Daoy (cell line): ENCODE measurements around the gene AJM1. TPM values are rescaled to one million over a fixed set of nuclear protein-coding genes. Genes with fewer than 3 reads are reported as not detected.
"Not testable (repeated sequence)": the region's sequence is repeated elsewhere in the genome, so short reads cannot be mapped to it uniquely, and the experiment has no call there.

Experiments
- DNase-seq: peaks from one replicate; pipeline ENCODE4 v3.0.0-alpha.2; 2015; ENCODE audit warnings: low read depth
- total RNA-seq: library from RNA; depleted of rRNA; stranded (reverse); fragments of >200 nt; shearing (Covaris generic); gene quantifications from 2 replicates; pipeline ENCODE4 v1.2.3, GENCODE V29; 2014; rRNA removed

AJM1 gene
- total RNA-seq = 0.18 and 0.74 TPM in 2 replicates

DNA sequence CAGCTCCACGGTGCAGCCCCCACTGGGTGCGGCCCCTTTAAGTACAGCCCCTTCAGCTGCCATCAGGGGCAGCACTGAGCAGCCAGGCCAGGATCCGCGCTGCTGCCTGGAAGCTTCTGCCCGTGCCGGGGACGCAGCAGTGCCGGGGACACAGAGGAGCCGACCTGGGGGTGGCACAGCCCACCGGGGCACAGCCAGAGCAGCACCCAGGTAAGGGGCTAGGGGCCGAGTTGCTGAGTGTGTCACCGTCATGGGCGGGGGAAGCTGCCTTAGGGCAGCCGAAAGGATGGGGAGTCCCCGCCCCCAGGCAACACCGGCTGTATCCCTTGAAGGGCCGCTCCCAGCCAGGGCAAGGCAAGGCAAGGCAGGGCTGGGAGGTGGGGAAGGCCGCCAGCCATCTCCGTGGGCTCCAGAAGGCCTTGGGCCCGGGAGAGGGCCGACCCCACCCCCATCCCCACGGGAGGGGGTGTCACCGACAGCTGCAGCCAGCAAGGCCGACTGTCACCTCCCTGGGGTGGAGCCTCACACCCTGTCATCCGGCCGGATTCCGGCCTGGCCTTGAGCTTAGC is at the start of gene AJM1:
TSS of gene AJM1 (plus strand) at position 99 of the 569 bp plus-strand sequence. CDS start 1,937 bp downstream, outside the sequence.
- peak; percentile 89 for DNase-seq

DNA sequence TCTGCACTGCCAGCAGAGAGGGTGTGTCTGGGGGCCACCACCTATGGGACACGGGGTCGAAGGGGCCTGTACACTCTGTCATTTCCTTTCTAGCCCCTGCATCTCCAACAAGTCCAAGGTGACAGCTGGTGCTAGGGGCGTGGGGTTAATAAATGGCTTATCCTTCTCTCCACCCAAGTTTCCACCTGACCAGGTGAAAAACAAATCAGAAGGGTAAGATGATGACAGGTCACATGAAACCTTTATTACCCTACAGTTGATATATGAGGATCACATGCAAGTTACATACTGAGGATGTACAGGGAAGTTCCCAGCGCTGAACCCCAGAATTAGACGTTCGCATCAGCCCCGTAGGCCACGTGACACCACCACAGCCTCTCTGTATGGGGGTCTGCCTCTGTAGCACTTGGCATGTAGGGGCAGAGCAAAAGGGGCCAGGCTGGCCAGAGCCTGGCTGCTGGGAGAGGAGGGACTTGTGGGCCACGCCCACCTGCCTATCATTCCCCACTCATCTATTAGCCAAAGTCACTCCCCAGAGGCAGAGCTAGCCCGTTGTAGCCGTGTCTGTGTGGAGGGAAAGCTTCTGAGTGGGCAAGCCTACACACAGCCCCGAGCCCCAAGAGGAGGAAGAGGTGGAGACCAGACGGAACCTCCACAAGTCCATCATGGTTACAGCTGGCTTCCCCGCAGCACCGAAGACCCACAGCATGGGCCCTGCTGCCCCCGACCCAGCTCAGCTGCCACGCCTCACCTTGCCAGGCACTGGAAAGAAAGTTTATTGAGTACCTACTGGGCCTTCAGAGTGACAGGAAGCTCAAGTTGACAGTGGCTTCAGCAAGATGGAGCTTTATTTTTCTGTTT is 49.0 kb upstream of the AJM1 start:
- DNase-seq = no peak

DNA sequence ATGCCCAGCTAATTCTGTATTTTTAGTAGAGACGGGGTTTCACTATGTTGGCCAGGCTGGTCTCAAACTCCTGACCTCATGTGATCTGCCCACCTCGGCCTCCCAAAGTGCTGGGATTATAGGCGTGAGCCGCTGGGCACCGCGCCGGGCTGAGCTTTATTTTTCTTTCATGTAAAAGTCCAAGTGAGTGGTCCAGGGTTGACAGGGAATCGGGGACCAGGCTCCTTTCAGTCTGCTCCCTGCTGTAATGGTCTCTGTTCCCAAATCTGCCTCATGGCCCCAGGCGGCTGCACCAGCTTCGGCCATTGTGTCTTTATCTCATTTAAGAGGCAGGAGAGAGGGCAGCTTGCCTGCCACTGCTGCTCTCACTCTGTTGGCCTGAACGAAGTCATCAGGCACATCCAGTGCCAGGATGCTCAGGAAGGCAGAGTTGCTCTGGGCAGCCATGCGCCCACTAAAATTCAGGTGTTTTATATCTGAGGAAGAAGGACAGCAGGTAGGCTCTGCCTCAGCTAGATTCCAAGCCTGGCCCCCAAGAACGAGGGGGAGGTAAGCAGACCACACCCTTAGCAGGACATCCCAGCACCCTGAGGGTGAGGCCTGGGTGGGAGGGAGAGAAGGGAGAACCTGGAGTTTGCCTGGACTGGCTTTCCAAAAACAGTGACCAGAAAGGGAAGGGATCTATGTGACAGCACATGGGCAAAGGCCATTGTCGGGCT is 47.8 kb upstream of the AJM1 start:
- DNase-seq = no peak

DNA sequence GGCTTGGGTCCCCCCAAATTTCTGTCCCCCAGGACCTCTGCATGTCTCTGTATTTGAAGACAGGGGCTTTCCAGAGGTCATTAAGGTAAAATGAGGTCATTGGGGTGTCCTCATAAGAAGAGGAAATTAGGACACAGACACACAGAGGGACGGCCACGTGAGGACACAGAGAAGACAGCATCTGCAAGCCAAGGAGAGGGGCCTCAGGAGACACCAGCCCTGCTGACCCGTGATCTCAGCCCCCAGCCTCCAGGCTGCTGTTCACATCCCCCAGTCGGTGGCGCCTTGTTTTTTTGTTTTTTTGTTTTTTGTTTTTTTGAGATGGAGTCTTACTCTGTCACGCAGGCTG is 47.3 kb upstream of the AJM1 start:
- DNase-seq = no peak

DNA sequence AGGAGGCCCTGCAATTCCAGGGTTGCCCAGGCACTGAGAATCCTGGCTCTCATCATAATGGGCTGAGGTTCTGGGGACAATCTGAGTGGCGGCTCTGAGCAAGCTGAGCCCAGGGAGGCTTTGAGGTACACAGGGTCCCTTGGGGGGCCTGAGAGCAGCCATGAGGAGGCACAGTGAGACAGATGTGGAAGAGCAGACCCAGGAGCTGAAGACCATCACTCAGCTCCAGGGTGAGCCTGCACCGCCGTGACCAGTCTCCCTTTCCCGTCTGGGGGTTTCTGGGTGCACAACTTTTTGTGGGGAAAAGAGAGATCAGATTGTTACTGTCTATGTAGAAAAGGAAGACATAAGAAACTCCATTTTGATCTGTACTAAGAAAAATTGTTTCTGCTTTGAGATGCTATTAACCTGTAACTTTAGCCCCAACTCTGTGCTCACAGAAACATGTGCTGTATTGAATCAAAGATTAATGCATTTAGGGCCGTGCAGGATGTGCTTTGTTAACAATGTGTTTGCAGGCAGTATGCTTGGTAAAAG is 46.0 kb upstream of the AJM1 start, which contains the start of gene CCDC183:
TSS of gene CCDC183 (plus strand) at position 101 of the 537 bp plus-strand sequence. CDS start at position 161, 60 bp downstream.
- no peak for DNase-seq

DNA sequence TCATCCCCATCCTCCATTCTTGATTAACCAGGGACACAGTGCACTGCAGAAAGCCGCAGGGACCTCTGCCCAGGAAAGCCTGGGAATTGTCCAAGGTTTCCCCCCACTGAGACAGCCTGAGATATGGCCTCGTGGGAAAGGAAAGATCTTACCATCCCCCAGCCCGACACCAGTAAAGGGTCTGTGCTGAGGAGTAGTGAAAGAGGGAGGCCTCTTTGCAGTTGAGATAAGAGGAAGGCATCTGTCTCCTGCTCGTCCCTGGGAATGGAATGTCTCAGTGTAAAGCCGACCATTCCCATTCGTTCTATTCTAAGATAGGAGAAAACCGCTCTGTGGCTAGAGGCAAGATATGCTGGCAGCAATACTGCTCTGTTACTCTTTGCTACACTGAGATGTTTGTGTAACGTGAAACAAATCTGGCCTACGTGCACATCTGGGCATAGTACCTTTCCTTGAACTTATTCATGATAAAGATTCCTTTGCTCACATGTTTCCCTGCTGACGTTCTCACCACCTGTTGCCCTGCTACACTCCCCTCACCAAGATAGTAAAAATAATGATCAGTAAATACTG is 45.4 kb upstream of the AJM1 start:
- DNase-seq = not testable (repeated sequence)

DNA sequence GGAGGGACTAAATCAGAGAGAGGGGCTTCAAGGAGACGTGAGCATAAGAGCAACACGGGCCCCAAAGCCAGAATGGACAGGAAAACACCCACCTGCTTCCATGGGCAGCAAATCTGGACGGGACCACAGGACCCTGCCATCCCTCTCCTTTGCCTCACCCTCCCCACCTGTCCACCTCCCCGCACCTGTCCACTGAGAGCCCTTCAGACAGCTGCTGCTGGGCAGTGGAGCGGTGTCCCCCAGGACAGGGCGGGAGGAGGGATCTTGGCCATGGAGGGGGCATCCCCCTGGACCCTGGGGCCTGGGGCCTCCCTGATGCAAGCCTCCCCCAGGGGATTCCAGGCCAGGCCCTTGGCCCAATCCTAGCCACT is 43.6 kb upstream of the AJM1 start:
- DNase-seq = no peak

DNA sequence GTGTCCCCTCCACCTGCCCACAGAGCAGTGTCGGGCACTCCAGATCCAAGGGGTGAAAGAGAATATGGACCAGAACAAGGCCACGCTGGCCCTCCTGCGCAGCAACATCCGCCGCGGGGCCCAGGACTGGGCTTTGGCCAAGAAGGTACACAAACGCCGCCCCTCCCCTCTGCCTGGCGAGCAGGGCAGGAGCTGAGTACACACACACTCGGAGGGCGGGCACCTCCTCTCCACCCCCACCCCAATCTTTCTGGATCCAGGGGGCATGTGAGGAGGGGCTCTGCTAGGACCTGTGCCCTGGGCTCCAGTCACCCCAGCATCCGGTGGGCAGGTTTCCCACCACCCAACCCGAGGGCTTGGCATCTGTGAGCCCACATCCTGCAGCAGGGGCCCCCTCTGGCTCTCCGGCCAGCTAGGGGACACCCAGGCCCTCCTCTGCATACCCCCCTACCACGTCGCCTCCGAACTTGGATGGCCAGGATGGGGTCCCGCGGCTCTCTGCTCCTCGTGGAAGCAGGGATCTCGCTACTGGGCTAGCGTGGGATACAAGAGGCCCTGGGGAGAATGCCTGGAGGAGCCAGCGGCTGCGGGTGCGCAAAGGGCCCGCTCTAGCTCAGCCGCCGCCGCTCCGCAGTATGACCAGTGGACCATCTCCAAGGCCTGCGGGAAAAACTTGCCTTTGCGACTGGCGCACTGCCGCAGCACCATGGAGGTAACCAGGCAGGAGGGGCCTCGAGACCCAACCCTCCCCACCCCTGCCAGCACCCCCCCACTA is 43.0 kb upstream of the AJM1 start:
- DNase-seq = peak; percentile 43

DNA sequence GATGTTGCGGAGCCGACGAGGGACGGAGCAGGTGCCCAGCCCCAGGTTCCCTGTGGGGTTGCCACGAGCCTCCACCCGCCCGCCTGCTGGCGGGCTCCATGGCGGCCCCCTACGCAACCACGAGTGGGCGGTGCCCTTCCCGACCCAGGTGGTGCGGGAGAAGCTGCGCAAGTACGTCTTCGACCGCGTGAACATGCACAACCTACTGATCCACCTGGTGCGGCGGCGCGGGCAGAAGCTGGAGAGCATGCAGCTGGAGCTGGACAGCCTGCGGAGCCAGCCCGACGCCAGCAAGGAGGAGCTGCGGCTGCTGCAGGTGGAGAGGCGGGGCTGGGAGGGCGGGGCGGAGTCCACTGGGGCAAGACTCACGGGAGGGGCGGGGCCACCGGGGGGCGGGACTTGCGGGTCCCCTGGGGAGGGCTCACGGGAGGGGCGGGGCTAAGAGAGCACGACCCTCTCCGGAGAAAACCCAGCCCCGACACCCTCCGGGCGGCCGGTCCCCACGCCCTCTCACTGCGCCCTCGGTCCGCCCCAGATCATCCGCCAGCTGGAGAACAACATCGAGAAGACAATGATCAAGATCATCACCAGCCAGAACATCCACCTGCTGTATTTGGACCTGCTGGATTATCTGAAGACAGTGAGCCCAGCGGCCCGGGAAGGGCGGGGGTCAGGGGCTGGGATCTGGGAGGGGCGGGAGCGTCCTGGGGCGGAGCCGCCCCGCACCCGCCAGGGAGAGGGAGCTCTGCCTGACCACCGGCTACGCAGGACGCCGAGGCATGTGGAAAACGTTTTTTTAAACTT is 42.2 kb upstream of the AJM1 start:
- peak; percentile 88 for DNase-seq

DNA sequence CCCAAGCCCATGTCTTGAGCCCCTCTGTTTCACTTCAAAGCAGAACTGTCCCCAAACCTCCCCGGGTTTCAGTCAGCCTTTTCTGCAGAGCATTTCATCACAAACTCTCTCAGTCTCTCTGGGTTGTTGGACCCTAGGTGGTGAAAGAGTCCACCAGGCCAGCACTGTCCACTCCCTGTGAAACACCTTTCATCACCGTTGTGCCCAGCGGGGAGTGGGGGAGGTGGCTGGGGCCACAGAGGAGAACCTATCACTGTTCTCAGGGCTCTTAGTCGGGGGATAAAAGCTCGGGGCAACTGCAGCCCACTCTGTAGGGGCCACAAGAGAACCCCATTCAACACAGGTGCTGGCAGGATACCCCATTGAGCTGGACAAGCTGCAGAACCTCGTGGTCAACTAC is 40.0 kb upstream of the AJM1 start:
- DNase-seq = no peak

DNA sequence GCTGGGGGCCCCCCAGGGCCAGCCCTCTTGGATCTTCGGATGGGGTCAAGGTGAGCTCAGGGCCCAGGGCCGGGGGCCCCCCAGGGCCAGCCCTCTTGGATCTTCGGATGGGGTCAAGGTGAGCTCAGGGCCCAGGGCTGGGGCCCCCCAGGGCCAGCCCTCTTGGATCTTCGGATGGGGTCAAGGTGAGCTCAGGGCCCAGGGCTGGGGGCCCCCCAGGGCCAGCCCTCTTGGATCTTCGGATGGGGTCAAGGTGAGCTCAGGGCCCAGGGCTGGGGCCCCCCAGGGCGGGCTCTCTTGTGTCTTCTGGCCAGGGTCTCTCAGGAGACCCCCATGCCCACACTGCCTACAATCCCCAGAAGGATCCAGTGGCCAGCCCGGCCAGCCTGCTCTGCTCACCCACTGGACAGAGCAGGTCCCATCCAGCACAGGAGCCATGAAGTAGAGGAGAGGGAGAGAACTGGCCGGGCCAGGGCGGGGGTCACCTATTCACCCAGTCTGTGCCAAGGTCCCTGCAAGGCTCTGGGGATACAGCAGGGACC is 39.2 kb upstream of the AJM1 start:
- not testable (repeated sequence) for DNase-seq

DNA sequence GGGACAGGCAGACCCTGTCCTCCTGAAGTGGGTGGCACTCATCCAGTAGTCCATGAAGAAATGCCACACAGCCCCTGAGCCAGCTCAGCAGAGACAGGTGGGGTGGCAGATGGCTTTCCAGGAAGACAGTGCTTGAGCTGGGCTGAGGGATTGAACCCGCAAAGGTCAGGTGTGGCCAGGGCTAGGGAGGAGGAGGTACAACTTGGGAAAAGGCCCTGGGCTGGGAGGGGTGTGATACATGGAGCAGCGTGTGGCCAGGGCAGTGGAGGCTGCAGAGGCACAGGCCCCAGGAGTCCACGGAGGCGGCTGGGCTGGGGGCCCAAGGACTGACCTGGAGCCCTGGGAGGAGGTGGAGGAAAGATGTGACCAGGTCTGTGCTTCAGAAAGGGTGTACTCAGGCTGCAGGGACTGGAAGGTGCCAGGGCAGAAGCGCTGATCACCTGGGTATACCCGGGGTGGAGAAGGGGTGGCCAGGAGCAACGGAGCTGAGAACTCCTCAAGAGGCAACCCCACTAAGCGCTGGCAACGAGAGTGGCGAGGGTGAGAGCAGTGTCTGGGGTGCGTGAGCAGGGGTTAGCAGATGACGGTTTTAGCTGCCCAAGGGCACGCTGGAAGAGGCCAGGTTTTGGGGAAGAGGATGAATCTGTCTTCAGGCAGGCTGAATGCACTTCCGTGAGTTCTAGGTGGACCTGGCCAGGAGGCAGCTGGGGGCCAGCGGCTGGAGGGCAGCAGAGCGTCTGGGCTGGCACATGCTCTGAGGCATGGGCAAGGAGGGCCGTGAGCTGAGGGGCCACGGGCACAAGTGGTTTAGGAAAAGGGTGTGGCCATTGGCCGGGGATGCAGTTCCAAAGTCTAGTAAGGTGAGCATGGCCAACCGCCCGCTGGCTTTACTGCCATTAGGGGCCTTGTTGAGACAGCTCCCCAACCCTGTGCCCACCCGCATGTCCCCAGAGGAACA is 38.4 kb upstream of the AJM1 start:
- no peak for DNase-seq

DNA sequence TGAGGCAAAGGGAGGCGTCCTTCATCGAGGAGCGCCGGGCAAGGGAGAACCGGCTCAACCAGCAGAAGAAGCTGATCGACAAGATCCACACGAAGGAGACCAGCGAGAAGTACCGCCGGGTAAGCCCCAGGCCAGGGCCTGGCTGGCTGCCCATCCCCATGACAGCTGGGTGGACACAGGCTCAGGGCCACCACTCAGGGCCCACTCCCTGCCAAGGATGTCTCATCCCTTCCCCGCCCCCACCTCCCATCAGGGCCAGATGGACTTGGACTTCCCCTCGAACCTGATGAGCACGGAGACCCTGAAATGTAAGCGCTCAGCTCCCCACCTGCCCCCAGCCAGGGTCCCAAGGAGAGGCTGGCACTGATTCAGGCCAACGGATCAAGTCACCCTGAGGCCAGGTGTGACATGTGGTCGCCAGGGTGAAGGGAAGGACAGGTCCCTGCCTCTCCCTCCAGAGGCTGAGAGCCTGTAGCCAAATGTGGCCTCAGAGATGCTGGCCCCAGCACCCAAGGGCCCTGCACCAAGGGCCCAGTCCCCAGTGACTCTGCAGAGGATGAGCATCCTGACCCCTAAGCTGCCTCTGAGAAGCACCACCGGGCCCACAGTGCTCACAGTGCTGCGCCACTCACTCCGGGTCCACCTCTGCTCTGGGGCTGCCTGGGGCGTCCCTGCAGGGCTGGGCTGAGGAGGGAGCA is 37.6 kb upstream of the AJM1 start:
- DNase-seq = no peak

DNA sequence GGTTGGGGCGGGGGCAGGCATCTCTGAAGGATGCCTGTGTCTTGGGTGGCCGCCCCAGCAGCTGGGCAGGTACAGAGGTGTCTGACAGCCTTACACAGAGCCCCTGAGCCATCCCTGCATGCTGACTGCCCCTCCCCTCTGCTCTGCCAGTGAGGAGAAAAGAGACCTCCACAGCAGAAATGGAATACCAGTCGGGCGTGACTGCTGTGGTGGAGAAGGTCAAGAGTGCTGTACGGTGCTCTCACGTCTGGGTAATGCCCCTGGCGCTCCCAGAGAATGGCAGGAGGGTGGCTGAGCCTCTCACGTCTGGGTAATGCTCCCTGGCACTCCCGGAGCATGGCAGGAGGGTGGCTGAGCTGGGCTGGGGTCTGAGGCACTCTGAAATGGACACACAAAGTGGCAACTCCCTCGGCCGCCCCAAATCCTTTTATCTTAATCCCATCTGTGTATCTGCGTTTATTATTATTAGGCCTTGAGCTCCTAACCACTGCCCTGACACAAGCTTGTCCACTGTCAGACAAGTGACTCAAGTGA is 37.0 kb upstream of the AJM1 start:
- DNase-seq = no peak

DNA sequence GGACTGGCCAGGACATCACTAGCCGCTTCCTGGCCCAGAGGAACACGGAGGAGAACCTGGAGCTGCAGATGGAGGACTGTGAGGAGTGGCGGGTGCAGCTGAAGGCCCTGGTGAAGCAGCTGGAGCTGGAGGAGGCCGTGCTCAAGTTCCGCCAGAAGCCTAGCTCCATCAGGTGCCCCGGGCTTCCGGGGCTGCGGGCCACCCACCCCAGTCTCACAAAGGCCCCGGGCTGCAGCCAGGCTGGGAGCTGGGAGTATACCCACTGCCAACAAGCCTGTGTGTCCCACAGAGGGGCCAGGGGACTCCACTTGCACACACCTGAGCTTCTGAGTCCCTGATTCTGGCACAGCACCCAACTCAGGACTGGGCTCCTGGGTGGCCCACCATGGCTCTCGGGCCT is 36.2 kb upstream of the AJM1 start:
- DNase-seq = no peak

DNA sequence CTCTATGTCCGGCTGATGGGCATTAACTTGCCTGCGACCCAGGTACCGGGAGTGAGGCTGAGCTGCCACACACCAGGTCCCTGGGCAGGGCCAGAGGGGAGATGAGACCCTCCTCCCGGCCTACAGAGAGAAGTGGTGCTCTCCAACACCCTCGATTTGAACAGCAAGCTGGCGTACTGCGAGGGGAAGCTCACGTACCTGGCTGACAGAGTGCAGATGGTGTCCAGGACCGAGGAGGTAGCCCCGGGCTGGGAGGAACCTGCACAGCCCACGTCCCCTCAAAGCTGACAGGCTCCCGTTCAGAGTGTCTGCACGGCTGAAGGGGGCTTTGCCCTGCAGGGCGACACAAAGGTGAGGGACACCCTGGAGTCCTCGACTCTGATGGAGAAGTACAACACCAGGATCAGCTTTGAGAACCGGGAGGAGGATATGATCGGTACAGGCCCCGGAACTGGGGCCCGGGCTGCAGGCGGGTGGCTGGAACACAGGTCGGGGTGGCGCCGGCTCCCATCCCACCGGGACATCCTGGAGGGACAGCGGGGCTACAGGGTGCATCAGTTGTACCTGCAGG is 35.6 kb upstream of the AJM1 start:
- DNase-seq = no peak

DNA sequence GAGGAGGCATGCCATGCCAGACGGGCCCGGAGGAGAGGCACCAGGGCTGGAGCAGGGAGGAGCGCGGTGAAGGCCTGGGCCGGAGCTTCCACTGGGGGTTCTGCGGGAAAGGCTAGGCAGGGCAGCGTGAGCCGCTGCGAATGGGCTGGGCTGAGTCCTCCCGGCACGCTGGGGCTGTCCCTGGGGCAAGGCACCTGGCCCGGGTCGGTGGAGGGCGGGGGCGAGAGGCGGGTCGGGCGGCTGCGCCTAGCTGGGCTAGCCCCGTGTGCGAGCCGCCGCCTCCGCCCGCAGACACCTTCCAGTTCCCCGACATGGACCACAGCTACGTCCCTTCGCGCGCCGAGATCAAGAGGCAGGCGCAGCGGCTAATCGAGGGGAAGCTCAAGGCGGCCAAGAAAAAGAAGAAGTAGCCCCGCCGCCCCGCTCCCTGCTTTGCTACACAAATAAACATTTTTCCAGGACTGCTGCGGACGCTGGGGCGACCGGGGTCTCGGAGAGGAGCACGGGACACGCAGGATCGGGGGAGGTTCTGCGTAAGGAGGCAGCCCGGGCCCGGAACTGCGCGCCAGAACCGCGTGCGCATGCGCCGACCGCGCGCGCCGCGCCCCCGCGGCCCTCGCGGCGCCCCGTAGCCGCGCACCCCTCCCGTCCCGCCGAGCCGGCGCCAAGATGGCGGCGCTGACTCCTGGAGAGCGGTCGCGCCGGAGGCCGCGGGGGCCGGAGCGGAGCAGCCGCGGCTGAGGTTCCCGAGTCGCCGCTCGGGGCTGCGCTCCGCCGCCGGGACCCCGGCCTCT is 34.8 kb upstream of the AJM1 start, which contains the start of gene RABL6:
TSS of gene RABL6 (plus strand) at position 668 of the 794 bp plus-strand sequence. CDS start 249 bp downstream, outside the sequence.
- peak; percentile 91 for DNase-seq
